GM12801 (cell line): ENCODE results near the gene SPAG7.

Source experiments
- CTCF ChIP-seq: IDR thresholded peaks from one replicate; pipeline ENCODE4 v1.5.1; 2011; ENCODE audit warnings: control low read depth; ENCODE audit not compliant: insufficient read length; ENCODE audit errors: extremely low read depth

The SPAG7 gene

GRCh38 chr17:4942760-4943508 is 24.7 kb downstream of the SPAG7 start:
- no peak for TF ChIP-seq CTCF

GRCh38 chr17:4941319-4941610 is 26.4 kb downstream of the SPAG7 start:
- TF ChIP-seq CTCF, result no peak

DNA sequence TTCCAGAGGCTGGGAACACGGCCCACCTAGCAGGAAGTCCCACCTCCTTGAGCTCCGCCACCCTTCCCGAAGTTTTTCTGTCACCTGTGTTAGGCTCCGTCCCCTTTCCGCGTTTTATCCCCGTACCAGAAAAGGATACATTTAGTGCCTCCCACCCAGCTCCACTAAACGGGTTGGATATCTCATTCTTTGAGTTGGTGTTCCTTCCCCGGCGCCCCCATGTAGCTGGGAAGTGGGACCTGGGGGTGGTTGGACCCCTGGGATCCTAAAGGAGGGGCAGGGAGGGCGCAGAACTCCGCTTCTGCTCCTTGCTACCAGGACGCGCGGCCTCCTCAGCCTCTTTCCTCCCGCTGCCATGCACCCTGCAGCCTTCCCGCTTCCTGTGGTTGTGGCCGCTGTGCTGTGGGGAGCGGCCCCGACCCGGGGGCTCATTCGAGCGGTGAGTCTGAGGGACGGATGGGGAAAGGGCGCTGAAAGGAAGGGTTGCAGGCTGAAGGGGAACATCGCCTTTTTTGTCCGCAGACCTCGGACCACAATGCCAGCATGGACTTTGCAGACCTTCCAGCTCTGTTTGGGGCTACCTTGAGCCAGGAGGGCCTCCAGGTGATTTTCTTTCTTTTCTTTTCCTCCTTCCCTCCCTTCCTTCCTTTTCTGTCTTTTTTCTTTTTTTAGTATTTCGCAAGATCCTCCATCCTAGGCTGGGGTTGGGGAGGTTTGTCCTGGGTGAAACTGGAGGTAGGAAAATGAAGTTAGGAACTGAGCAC is 26.9 kb downstream of the SPAG7 start:
- TF ChIP-seq CTCF, result no peak

DNA sequence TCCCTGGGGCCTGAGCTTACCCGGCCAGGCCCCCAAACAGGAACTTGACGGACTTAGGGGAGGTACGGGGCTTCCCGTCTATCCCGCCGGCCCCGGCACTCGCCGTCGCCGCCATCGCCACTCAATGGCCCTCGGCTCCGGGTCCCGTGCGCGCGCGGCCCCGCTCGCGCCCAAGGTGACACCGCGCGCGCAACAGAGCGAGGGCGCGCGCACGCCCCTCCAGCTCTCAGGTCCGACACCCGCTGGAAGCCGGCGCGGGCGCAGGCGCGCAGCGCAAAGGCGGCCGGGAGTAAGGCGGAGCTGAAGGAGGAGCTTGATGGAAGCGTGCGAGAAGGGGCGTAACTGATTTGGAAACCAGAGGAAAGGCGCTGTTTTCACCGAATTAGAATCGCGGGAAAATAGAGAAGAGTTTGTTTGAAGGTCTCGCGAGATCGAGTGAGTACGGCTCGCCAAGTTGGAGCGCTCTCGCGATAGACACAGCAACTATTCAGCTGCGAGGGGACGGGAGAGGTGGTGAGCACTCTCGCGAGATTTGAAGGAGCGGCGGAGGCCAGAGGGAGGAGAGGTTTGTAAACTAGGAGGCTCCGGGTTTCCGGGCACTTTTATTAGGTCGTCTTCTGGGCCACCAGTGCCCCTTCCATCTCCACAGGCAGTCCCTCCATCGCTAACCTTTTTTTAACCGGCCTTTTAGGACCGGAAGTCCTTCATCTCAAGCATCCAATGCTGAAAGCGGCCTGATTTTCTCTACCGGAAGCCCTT is 27.6 kb downstream of the SPAG7 start, which contains the start of the genes RNF167 and SLC25A11:
TSS of gene RNF167 (plus strand) at position 473 of the 759 bp plus-strand sequence. CDS start 642 bp downstream, outside the sequence.
TSS of gene SLC25A11 (minus strand) at position 251 of the 759 bp plus-strand sequence. CDS start at position 115, 136 bp downstream.
- TF ChIP-seq CTCF, result no peak

- TF ChIP-seq CTCF, result no peak
These were observed 28.1 kb downstream of the SPAG7 start for GRCh38 chr17:4939546-4939795.

- no peak for TF ChIP-seq CTCF
These were observed 28.7 kb downstream of the SPAG7 start for GRCh38 chr17:4938688-4939545.
